SKM-1 (cell line): ENCODE results near the gene RAB11A.
A peak's percentile ranks its signal among the peaks of the same experiment; 100 is the strongest.

Experiments
- DNase-seq: peaks from one replicate; lab custom pipeline; 2025; ENCODE audit not compliant: unreplicated experiment; lab: John Stamatoyannopoulos, UW

Gene RAB11A

DNA sequence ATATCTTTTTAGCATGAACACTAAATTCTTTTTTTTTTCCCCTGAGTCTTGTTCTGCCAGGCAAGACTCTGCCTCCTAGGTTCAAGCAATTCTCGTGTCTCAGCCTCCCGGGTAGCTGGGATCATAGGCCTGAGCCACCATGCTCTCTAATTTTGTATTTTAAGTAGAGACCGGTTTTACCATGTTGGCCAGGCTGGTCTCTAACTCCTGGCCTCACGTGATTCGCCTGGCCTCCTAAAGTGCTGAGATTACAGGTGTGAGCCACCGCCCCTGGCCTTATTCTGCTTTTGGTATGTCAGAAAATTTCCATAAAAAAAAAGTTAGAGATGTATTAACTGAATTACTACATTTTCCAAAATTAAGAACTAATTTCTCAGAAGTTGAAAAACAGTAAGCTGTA lies 14.3 kb downstream of the RAB11A start:
- DNase-seq = no peak

DNA sequence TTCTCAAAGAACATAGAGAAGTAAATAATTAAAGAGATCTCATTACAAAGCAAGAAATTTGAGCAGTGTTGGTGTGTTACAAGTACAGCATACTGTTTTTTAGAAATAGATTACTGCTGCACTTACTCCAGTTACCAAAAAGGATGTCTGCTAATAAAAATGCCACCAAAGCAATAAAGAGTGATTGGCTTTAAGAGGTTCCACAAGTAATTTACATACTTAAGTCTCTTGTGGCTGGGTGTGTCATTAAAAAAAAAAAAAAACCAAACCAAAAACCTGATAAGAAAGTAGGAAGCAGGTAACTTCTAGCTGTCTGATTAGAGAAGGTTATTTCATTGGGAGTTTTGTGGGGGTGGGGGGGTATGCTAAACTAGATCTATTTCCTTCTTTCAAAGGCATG lies 15.2 kb downstream of the RAB11A start:
- DNase-seq = no peak

DNA sequence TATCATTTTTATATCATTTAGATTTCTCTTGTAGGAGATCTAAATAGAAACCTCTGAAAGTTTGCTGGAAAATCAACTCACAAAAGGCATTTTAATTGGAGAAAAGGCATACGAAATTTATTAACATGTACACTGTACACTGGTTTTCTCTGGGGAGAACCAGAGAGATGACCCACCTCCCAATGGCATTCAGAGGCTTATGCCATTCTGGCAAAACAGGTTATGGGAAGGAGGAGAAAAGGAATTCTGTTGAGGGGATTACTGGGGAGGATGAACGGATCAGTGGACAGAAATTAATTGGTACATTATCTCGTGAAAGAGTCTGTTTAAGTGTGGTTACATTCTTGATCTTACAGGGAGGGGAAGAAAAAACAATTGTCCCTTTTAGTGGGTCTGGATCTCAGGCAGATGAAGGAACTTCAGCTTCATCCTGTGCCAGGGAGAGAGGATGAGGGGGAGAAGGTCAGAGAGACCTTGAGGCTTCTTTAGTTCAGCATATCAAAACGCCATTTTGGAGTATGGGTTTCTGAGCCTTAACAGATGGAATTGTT lies 16.5 kb downstream of the RAB11A start:
- no peak for DNase-seq

DNA sequence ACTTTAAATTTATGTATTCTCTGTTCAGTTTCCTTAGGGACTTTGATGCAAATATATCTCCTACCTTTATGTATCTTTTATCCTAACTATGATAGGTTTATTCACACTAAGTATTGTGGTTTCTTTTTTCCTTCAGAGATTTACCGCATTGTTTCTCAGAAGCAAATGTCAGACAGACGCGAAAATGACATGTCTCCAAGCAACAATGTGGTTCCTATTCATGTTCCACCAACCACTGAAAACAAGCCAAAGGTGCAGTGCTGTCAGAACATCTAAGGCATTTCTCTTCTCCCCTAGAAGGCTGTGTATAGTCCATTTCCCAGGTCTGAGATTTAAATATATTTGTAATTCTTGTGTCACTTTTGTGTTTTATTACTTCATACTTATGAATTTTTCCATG lies 18.3 kb downstream of the RAB11A start:
- DNase-seq = no peak

- no peak for DNase-seq
These were observed 19.7 kb downstream of the RAB11A start for GRCh38 chr15:65888981-65889380.

GRCh38 chr15:65893060-65893459 lies 23.8 kb downstream of the RAB11A start:
- no peak for DNase-seq

DNA sequence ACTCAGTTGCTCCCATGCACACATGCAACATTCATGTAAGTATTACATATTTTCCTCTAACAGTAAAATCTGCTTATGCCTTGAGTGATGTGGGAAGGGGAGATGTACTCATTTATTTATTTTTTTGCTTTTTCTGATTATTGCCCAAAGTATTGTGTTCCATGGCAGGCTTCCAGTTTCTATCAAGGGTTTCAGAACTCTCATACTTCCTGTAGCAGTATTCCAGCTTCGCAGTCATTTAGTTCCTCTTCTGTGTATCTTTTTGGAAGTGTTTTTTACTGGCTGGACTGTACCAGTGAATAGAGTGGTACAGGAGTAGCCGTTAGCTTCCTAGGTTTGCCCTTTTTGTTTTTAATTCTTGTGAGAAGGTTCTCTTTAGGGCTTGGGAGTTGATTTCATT lies 26.9 kb downstream of the RAB11A start:
- no peak for DNase-seq

DNA sequence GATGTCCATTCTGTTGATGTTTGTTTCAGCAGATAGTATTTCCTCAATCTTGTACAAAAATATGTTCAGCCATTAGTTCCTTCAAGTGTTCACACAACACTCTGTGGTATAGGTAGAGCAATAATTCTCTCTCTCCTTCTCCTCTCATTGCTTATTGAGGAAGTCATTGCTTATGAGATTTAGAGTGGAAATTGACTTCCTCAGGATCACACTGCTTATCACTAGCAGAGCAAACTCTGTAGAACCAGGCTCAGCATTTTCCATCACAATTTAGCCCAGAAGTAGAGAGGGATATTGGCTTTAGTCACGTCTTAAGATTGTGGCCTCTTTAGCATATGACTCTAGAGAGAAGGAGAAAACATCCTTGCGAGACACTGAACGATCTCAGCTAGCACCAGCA lies 31.2 kb downstream of the RAB11A start:
- no peak for DNase-seq

DNA sequence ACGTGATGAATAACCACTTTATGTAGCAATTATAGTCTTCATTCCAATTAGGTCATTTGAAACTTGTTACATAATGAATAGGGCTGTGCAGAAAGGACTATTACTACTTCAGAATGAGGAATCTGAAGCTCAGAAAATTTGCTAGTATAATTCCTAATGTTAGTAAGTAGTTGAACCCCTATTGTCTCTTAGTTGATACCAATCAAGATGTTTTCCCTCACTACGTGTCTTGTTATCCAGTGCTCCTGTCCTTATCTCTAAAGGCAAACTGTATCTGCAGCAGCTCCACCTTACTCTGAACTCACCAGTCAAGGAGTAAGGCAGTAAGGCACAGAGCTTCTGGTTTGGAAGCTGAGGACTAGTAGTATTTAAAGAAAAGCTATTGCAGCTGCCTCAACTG lies 32.0 kb downstream of the RAB11A start:
- DNase-seq = no peak

DNA sequence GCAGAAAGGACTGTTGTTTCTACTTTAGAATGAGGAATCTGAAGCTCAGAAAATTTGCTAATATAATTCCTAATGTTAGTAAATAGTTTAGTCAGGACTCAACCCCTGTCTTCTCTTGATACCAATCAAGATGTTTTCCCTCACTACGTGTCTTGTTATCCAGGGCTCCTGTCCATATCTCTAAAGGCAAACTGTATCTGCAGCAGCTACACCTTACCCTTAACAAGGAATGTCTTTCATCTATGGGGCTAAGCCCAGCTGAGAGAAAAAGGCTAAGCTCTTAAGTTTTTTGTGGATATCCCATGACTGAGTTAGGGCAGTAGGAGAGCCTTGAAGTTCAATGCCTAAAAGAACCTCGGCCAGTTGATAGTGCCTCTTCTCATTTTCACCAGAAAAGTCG lies 32.5 kb downstream of the RAB11A start:
- DNase-seq = no peak

DNA sequence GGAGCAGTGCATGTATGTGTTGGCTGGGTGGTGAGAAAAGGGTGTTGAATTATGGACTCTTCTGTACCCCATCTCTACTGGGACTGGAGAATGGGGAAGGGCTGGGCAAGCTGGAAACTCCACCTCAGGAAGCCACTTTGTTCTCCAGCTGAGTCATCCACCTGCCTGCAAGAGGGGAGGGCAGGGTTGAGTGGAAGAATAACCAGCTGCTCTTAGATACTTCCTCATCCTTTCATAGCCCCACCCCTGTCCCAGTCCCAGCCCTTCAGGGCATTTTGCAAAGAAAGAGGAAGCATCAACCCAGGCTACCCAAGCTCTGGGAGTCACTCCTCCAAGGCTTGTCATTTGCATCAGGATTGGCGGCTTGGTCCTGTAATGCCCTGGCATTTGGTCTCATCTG lies 33.1 kb downstream of the RAB11A start:
- DNase-seq = peak; percentile 98

GRCh38 chr15:65903296-65904073 lies 34.2 kb downstream of the RAB11A start:
- DNase-seq = no peak

GRCh38 chr15:65904301-65904700 lies 35.0 kb downstream of the RAB11A start:
- DNase-seq = no peak

GRCh38 chr15:65906396-65906795 lies 37.1 kb downstream of the RAB11A start:
- DNase-seq = no peak

DNA sequence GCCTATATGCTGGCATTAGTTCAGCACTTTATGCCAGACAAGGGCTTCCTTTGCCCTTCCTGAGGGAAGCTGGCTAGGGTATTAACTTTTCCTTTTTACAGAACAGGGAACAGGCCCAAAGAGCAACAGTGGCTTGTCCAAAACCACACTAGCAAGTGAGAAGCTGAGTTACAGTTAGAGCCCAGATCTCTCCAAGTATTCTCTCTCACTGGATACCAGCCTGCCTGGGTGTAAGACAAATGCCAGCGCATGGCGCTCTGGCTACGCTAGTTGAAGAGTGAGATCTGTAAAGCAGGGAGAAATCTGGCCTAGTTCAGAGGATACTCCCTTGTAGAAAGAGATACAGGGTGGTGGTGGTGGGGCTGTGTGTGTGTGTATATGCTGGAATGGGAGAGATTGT lies 38.4 kb downstream of the RAB11A start:
- no peak for DNase-seq

- DNase-seq = no peak
These were observed 39.6 kb downstream of the RAB11A start for GRCh38 chr15:65908876-65909275.

- DNase-seq = no peak
These were observed 40.5 kb downstream of the RAB11A start for GRCh38 chr15:65909831-65910230.

DNA sequence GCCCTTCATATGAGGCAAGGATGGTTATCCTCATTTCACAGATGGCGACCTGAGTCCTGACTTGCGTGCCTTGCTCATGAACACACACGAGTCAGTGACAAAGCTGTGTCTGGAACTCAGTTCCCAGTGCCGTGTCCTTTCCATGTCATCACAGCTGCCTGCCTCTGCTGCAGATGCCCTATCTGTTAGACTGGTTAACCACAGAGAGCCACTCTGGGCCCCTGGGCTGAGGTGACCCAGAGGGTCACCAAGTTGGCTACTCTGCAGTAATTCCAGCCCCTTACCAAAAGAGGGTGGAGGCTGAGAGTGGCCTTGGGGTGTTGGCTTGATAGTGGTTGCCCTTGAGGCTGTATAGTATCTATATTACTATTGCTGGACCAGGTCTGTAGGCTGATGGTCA lies 41.0 kb downstream of the RAB11A start:
- DNase-seq = no peak

DNA sequence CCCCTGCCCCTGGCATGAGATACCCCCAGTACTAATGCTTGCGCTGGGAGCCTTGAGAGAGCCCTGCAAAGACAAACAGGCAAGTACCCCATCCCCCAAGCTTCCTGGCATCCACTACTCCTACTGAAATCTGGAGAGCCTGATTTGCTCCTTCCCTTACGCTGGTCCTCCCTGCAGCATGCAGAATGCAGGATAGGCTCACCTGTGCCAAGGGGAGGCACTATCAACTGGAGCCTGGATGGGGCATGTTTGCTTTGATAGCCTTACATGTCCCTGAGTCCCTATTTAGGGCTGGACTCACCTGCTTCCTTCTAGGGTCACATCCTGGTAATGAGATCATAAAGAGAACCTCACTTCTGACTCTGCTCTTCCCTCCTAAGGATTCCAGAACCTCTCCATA lies 42.9 kb downstream of the RAB11A start:
- DNase-seq = no peak

- no peak for DNase-seq
These were observed 44.4 kb downstream of the RAB11A start for GRCh38 chr15:65913631-65914199.

DNA sequence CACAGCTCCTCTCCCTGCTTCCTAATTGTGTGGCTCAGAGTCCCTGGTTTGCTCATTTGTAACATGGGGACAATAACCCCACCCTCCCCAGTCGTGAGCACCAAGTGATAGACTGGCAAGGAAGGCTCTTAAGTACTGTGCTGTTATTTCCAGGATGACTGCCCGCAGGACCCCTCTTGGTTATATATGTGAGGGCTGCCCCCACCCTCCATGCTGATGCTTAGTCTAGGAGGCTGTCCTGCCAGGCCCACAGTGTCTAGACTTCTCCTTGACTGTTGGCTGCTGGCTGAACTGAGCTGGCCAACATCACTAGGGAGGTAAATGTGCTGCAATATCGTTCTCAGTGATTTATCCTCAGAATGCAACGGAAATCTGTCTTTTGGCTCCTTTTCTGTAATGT lies 45.1 kb downstream of the RAB11A start:
- DNase-seq = no peak

DNA sequence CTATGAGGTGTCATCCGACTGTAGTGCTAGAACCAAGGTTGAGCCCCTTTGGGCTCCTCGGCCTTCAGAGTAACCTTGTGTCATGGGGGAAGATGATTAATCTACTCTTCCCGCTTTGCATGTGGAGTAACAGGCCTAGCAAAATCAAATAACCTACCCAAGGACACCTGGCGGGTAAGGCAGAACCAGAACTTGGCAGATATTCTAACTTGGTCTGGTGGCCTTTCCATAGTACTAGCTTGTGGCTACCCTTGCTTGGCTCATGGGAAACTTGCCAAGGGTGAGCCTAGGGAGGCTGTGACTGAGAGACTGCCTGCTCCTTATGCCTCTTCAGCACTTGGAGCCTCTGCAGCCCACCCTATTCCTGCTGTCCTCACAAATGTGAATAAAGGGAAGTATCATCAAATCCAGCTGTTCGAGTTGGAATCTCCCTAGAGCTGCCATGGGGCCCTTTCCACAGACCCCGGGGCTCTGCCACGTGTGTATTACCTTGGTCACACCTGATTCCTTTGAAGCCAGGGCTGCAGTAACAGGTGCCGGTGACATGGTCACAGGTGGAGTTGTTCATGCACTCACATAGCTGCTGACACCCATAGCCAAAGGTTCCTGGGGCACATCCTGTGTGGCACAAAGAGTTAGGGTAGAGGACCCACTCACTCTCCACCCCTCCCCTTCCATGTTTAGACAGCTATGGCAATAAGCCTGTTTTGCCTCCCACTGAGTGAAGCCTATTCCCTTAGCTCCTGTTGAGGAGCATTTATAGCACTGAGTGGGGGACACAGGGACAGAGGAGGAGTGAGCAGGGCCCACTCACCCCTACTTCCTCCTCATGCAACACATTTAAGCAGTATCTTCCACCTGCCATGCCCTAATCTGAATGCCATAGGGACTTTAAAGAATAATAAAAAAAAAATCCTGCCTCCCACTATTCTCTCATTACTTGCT lies 46.0 kb downstream of the RAB11A start:
- DNase-seq = no peak
